GM18868 (cell line): ENCODE data around the gene OR6K2.
"Not testable (repeated sequence)": the region's sequence is repeated elsewhere in the genome, so short reads cannot be mapped to it uniquely, and the experiment has no call there.

Source experiments
- ATAC-seq: cut with Tn5 transposase; IDR thresholded peaks from one replicate; pipeline ENCODE4 v1.9.1; 2021; ENCODE audit warnings: mild to moderate bottlenecking, moderate library complexity; ENCODE audit not compliant: unreplicated experiment

The OR6K2 gene

DNA sequence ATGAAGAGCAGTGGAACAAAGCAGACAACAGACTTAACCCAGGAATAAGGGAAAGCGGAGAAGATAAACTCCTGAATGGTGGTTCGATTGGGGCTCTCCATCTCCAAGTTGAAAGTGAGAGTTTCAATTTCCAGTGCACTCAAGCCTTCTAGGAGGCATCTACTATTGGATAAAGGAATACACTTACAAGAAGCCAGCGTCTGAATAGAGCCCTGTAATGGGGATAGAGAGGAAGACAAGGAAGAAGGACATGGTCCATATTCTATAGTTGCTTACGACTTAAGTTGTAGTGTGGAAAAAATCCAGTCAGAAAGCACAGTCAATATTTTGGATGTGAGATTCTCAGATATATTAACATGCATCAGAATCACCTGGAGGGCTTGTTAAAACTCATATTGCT, at the start of gene OR6K2:
Gene OR6K2, minus strand, starts transcription at position 101 of the 400 bp plus-strand sequence. Its CDS starts 0 bp downstream, at position 101.
- ATAC-seq, result no peak

DNA sequence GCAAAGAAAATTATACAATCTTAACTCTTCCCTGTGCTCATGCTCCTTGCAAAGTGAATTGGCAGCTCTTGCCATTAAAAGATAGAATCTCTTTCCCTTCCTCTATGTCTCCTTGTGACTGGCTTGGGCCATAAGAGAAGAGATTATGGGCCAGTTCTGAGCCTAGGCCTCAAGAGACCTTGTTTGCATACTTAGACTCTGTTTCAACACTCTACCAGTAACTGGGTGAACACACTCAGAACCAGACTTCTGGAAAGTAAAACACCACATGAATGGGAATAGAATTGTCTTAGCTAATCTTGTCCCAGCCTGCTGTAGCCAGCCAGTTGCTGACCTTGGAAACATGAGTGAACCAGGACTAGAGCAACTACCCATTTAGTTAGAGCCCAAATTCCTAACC, 35.4 kb upstream of the OR6K2 start:
- ATAC-seq, result no peak

DNA sequence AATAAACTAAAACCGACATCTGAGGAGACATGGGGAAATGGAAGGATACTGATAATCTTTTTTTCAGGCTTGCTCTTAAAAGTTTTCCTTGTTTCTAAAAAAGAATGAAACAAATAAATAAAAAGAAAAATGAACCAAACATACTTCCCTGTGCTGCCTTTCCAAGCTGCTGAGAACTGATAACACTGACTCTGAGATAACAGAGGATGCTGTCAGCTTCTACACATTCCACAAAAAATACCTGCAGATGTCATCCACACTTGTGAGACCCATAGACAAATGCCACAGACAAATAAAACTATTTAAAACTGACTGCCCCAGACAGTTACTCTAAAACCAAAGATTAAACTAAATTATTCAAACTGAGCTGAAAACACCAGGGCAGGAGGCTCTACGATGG, 32.1 kb upstream of the OR6K2 start:
- ATAC-seq, result no peak

DNA sequence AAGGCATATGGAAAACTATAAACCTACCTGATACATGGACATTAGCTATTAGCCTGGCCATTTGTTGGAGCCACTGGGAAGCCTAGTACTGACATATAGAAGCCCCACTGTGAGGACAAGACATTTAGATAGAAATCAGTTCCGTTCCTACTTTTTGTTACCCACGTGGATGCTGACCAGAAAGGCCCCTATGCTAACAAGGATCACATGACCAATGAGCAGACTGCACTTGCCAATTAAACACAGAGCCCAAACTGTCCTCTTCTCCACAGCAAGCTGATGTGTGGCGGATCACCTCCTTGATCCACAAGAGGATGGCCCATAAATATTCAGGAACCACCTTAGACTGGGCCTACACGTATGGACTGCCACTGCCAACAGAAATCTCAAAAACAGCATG, 31.3 kb upstream of the OR6K2 start:
- ATAC-seq, result no peak

GRCh38 chr1:158730453-158730852, 30.0 kb upstream of the OR6K2 start:
- ATAC-seq, result no peak

DNA sequence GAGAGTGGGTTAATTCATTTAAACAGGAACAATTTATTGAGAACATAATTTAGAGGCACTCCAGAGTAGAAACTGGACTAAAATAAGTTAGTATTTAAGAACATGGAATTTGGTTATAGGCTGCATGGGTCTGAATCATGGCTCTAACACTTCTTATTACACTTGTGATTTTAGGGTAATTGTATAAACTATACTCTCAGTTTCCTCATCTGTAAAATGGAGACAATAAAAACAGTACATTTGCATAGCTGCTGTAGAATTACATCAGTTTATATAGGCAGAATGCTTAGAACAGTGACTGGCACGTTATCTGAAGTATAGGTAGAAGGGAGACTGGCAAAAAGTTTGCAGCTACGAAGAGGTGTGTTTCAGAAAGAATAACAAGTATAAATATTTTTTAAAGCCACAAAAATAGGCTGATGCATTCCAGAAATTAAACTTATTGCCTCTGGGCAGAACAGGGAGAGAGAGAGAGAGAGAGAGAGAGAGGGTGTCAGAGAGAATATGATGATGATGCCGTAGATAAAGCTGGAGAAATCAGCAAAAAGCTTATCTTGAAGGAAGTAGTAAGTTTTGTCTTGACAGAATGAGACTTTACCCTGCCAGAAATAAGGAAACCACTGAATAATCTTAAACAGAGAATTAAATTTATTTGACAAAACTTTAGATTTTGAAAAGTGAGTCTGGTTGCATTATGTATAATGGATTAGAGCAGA, 28.2 kb upstream of the OR6K2 start:
- no peak for ATAC-seq

- no peak for ATAC-seq
Measured at GRCh38 chr1:158724442-158724841, 24.0 kb upstream of the OR6K2 start.

DNA sequence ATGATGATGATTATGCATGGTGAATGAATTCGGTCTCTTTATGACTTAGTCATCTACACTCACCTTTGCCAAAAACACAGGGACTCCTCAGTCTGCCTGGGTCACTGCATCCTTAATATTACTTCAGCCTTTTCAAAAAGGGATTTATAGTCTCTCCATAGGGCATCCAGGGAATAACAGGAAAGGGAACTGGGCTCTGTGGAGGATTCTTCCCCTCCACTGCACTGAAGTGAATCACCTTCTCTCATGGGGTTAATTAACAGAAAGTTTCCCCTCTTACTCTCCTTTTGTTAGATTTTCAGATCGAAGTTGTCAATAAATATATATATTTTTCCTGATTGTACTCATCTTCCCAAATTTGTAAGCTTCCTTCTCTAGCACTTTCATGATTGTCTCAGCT, 20.2 kb upstream of the OR6K2 start, which contains the start of gene OR6K3:
Gene OR6K3, minus strand, starts transcription at position 101 of the 400 bp plus-strand sequence. CDS start 2,605 bp downstream, outside the sequence.
- no peak for ATAC-seq

GRCh38 chr1:158719664-158720063, 19.2 kb upstream of the OR6K2 start:
- no peak for ATAC-seq

- ATAC-seq, result no peak
Measured at GRCh38 chr1:158717344-158717743, 16.9 kb upstream of the OR6K2 start.

GRCh38 chr1:158716335-158716734, 15.9 kb upstream of the OR6K2 start:
- ATAC-seq, result peak; percentile 85

DNA sequence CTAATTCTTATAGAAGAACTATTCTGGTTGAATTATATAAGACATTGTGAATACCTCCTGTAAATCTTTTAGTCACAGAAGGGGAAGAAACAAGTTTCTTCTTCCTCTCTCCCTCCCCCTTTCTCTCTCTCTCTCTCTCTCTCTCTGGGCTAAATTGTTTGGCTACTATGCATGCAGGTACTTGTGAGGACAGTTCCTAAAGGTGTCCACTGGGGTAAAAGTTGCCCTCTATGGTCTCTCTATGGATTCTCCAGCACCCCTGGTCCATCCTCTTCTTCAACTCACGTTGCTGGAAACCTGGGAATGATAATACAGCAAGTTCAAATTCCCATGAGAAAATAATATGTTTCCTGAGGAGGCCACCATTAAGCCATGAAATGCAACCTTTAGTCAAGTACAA, 14.3 kb upstream of the OR6K2 start:
- no peak for ATAC-seq

- ATAC-seq, result no peak
Measured at GRCh38 chr1:158711098-158711497, 10.6 kb upstream of the OR6K2 start.

GRCh38 chr1:158706096-158706495, 5.6 kb upstream of the OR6K2 start:
- ATAC-seq, result no peak

DNA sequence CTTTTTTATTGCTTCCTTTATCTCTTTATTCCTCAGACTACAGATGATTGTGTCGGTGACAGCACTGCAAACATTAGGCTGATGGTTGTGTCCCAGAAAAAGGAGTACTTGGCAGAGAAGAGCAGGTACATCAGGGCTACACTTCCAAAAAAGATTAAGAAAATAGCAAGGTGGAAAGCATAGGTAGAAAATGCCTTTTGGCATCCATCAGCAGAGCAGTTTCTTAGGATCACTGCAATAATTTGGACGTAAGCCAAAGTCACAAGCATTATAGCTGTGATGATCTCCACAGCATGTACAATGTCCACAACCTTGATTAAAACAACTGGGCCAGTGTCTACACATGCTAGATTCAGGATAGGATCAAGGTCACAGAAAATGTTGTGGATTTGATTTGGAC, 5.9 kb downstream of the OR6K2 start:
- ATAC-seq, result no peak

DNA sequence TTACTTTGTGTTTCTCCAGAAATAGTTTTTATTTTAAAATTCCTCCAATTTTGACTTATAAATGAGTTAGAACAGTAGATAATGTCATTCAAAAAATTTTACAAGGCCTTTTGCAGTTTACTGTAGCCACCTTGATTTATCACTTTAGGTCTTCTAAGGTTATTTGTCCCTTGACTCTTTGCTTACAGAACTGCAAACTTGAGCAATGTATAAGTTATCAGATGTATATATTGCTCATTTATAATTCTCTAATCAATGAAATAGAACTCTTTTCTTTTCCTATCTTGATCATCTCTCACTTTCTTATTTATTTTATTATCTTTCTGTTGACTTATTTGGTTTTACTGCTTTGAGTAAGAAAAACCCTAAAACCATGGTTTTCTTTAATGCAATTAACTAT, 8.1 kb downstream of the OR6K2 start:
- no peak for ATAC-seq

GRCh38 chr1:158691907-158692306, 8.5 kb downstream of the OR6K2 start:
- ATAC-seq, result no peak

- not testable (repeated sequence) for ATAC-seq
Measured at GRCh38 chr1:158691149-158691548, 9.3 kb downstream of the OR6K2 start.

- no peak for ATAC-seq
Measured at GRCh38 chr1:158689875-158690274, 10.6 kb downstream of the OR6K2 start.

- ATAC-seq, result no peak
Measured at GRCh38 chr1:158689110-158689509, 11.3 kb downstream of the OR6K2 start.

DNA sequence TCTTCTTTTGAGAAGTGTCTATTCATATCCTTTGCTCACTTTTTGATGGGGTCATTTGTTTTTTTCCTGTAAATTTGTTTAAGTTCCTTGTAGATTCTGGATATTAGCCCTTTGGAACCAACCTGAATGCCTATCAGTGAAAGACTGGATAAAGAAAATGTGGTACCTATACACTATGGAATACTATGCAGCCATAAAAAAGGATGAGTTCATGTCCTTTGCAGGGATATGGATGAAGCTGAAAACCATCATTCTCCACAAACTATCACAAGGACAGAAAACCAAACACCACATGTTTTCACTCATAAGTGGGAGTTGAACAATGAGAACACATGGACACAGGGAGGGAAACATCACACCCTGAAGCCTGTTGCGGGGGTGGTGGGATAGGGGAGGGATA, 12.1 kb downstream of the OR6K2 start:
- not testable (repeated sequence) for ATAC-seq

DNA sequence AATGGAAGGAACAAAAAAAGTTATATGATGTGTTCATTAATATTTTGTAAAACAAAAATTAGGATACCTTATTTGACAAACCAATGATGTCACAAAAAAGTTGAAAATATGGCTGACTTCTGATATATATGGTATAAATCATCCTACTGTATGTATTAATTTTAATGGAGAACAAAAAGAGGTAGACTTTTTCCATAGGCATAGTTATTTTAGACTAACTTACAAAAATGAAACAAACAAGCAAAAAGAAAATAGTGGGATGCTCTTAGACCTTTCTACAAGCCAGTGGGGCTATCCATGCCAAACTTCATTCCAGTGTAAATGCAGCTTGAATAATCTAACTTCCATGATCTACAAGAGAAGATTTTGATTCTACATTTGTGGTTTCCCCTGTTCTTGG, 13.4 kb downstream of the OR6K2 start:
- no peak for ATAC-seq
